ENCODE measurements around the gene ZNF333.

Gene ZNF333

DNA sequence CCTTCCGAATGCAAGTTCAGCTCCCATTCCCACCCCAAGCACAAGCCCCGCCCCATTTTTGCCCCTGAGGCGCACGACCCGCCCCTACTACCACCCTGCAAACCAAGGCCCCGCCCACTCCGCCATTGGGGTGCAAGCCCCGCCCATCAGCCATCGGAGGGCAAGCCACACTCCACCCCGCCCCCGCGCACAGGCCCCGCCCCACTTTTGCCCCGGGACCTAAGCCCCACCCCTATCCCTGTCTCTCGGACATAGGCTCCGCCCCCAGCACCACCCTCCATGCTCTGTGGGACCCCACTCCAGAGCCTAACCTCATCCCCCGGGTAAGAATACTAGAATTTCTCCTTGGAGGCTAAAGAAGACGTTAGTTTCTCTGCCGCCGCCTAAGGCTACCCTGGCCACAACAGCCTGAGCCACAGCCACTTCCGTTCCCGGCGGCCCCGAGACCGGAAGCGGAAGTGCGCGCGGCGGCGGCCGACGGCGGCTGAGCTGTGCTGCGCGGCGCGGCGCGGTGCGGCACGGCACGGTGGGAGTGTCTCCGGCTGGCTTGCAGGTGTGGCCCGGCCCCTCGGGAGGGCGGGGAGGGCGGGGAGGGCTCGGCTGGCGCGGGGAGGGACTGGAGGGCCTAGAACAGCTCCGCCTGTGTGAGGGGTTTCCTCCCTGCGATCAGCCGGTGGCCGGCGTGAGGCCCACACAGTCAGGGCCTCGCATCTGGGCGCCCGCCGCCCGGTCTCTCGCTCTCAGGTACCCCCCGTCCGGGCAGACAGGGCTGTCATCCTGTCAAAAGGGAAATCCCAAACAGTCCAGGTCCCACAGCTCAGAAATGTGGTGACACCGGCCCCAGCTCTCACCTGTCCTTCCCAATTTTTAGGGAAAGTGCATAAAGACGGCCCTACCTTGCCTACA, at the start of gene ZNF333:
Gene ZNF333, plus strand, starts transcription at position 451 of the 906 bp plus-strand sequence. CDS start 3,444 bp downstream, outside the sequence.
- peak; percentile 99 for DNase-seq

DNA sequence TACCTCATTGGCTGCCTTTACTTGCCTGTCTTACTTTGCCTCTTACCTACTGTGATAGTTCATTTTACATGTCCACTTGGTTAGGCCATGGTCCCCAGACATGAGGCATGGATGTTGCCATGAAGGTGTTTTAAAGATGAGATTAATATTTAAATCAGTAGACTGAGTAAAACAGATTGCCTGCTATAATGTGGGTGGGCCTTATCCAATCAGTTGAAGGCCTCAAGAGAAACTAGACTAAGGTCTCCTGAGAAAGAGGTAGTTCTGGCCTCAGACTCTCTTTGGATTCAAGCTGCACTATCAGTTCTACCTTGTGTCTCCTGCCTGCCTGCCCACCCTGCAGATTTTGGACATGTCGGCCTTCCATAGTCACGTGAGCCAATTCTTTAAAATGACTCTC, 41.3 kb upstream of the ZNF333 start:
- no peak for DNase-seq

DNA sequence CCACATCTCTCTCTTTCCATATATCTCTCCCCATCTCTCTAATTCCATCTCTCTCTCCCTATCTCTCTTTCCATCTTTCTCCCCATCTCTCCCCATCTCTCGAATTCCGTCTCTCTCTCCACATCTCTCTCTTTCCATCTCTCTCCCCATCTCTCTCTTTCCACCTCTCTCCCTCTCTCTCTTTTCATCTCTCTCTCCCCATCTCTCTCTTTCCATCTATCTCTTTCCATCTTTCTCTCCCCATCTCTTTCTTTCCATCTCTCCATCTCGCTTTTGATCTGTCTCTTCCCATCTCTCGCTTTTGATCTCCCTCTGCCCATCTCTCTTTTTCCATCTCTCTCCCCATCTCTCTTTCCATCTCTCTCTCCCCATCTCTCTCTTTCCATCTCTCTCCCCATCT, 40.8 kb upstream of the ZNF333 start:
- no peak for DNase-seq

DNA sequence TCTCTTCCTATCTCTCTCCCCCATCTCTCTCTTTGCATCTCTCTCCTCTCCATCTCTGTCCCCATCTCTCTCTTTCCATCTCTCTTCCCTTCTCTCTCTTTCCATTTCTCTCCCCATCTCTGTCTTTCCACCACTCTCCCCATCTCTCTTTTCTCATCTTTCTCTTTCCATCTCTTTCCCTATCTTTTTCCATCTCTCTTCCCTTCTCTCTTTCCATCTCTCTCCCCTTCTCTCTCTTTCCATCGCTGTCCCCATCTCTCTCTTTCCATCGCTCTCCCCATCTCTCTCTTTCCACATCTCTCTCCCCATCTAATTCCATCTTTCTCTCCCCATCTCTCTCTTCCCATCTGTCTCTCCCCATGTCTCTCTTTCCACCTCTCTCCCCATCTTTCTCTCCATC, 39.7 kb upstream of the ZNF333 start:
- no peak for DNase-seq

DNA sequence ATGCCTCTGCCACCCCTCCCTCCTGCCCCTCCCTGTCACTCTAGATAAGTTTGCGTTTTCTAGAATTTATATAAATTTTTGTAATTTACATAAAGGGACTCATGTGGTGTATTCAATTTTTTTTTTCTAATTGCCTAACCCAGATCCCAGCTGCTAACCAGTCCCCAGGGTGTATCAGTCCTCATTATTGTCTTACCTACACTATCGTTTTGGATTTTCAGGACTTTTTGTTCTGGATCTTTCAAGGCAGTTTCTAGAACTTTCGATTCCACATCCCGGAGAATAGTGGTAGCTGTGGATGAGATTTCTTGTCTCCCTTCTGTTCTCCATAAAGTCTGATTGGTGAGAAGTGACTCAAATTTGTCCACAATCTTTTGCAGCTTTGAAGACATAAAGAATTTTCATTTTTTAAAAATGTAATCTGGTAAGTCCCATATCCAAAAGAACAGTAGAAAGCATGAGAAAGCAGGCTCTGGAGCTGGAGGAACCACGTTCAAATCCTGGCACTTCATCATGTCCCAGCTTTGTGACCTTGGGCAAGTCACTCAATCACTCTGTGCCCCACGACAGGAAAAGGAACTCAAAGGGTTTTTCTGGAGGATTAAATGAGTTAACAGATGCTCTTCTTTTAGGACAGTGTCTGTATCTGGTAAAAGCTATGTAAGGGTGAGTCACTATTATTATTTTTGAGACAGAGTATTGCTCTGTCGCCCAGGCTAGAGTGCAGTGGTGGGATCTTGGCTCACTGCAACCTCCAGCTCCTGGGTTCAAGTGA, 34.9 kb upstream of the ZNF333 start:
- no peak for DNase-seq

DNA sequence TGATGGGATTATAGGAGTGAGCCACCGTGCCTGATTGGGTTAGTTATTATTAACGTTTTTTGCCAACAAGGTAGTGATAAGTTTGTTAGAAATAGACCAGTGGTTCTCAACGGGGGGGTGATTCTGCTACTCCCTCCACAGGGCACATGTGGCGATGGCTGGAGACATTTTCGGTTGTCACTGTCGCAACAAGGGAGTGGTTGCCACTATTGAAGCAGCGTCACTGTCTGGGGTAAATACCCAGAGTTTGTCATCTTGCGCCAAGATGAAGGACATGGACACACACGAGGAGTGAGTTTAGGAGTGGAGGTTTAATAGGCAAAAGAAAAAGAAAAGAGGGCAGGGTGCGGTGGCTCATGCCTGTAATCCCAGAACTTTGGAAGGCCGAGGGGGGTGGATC, 34.1 kb upstream of the ZNF333 start:
- DNase-seq, result no peak

DNA sequence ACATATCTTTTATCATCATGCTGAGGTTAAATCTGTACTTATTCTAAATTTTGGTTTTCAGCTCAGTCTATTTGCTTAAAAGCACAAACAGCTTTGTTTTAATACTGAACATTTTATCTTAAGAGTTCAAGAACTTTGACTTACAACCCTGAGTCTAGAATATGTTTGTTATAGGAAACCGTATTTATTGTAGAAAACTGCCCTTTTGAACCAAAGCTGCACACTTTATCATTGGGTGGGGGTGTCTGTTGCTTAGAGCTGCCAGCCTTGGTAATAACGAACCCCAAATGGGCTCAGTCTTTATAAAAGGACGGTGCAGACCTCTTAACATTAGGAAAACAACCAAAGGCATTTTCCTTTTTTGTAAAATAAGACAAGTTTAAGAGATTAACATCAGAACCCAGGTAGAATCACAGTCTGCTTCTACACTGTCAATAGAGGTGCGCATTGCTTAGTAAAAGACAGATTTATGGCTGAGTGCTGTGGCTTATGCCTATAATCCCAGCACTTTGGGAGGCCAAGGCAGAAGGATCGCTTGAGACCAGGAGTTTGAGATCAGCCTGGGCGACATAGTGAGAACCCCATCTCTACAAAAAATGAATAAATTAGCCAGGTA, 29.9 kb upstream of the ZNF333 start:
- no peak for DNase-seq

DNA sequence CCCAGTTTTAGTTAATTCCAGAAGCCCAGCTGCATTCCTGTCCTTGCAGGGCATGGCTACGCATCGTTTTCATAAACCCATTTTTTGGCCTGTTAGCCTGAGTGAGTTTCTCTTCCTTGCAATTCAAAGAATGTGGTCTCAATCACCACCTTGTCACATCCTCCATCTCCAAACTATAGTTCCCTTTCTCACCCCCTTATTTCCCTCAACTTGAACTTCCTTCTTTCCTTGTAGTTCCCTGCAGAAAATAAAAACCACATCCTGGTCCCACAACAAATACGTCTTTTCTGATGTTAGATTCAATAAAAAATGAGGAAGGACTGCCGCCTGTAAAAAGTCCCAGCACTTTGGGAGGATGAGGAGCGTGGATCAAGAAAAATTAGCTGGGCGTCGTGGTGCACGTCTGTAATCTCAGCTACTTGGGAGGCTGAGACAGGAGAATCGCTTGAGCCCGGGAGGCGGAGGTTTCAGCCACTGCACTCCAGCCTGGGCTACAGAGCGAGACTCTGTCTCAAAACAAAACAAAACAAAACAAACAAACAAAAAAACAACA, 28.4 kb upstream of the ZNF333 start:
- DNase-seq, result no peak

DNA sequence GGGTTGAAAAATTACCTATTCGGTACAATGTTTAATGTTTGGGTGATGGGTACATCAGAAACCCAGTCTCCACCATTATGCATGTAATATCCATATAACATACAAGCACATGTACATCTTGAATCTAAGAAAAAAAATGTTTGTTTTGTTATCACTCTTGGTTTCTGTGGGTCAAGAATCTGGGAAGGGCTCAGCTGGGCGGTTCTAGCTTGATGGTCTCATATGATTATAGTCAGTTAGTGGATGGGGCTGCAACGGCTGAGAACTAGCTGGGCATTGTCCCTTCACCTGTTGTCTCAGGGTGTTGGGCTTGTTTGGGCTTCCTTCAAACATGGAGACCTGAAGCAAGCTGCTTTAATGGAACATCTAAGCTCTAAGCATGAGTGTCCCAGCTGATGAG, 19.9 kb upstream of the ZNF333 start:
- no peak for DNase-seq

DNA sequence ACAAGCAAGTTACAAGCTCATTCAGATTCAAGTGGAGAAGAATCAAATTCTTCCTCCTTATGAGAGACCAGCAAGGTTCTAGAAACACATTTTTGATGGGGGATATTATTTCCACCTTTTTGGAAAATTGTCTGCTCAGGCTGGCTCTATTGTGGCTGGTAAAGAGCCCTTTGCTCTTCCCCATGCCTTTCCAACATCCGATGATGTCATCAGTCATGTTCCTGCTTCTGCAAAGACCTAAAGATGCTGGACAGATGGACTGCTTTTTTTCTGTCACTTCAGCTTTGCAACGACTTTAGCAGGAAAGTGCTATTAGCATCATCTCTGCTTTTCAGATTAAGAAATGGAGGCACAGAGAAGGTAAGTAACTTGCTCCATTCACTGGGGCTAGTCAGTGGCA, 19.4 kb upstream of the ZNF333 start:
- no peak for DNase-seq

DNA sequence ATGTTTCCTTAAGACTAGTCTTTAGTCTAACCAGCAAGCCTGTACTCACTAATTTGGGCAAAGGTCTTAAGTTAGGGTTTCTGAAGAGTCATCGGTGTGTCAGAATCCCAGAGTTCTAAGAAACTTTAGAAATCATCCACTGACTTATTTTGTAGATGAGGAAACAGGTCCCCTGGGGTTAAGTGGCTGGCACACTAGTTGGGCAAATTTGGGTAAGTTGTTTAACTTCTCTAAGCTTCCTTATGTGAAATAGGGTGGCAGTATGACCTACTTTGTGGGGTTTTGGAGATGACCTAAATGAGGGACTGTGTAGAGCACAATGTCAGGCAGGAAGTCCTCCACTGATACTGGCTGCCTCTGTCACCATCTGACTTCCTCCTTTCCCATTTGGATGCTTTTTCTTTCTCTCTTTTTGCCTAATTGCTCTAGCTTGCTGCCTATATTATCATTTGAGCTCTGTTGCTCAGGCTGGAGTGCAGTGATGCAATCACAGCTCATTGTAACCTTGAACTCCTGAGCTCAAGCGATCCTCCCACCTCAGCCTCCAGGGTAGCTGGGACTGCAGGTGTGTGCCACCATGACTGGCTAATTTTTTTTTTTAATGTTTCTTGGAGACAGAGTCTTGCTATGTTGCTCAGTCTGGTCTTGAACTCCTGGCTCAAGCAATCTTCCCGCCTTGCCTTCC, 17.5 kb upstream of the ZNF333 start:
- DNase-seq, result no peak

DNA sequence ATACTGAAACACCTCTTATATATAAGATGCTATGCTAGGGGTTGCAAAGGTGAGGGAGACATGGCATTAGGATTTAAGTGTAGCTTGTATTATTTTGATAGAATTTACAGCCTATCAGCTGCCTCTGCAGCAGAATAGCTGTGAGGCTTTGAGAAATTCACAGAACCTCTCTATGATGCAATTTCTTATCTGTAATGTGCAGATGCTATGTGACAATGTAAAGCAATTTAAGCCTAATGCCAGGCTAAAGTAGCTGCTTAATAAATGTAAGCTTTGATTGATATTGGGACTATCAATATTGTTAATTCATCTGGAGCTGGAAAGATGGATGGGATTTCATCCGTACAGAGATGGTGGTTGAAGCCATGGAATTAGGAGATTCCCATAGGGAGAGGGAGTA, 16.8 kb upstream of the ZNF333 start:
- no peak for DNase-seq

DNA sequence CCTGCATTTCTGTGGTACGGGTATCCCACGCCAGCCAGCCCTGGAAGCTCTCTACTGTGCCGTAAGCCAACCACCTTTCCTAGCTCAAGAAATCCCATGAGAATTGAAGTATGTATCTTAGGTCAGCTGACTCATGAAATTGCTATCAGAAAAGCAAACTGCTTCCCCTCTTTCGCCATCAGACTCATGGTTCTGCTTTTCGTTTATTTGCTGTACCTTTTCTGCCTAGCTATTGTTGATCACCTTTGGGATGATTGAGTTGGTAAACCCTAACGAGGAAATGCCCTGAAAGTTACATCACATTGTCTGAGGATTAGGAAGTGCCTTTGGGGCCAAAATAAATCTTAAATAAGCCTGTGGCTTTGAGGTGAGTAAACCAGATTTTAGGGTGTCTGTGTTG, 15.1 kb upstream of the ZNF333 start, which contains the start of gene ADGRE3:
Gene ADGRE3, minus strand, starts transcription at position 81 of the 400 bp plus-strand sequence. Its CDS starts 74 bp downstream, at position 7.
- no peak for DNase-seq

DNA sequence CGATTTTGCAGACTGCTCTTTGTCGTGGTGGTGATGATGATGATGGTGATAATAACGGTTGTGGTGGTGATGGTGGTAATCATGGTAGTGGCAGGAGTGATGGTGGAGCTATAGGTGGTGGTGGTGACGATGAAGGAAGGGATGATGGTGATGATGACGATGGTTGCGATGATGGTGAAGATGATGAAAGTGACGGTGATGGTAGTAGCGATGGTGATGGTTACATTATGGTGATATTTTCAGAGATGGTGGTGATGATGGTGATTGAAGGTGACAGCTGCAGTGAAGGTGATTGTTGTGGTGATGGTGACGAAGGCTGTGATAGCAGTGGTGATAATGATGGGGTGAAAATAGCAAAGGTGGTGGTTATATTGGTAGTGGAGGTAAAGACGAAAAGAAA, 13.1 kb upstream of the ZNF333 start:
- no peak for DNase-seq

DNA sequence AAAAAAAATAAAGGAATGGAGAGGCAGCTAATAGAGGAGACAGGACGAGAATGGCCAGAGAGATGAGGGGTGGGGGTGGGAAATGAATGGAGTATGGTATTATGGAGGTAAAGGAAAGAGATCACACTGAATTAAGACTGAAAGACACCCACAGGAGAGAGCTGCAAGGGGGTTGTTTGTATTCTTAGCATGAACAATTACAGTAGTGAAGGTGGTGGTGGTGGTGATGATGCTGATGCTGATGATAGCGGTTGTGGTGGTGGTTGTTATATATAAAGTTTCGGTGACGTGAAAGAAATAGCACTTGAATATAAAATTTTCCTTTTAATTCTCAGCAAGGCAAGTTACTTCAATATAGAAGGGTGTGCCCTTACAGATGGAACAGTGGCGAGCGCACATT, 12.4 kb upstream of the ZNF333 start:
- DNase-seq, result no peak

DNA sequence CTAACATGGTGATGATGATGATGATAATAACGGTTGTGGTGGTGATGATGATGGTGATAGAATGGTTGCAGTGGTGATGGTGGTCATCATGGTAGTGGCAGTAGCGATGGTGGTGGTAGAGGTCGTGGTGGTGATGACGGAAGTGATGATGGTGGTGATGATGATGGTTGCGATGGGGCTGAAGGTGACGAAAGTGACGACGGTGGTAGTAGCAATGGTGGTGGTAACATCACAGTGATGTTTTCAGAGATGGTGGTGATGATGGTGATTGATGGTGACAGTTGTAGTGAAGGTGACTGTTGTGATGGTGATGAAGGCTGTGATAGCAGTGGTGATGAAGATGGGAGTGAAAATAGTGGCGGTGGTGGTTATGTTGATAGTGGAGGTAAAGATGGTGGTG, 11.6 kb upstream of the ZNF333 start:
- no peak for DNase-seq

DNA sequence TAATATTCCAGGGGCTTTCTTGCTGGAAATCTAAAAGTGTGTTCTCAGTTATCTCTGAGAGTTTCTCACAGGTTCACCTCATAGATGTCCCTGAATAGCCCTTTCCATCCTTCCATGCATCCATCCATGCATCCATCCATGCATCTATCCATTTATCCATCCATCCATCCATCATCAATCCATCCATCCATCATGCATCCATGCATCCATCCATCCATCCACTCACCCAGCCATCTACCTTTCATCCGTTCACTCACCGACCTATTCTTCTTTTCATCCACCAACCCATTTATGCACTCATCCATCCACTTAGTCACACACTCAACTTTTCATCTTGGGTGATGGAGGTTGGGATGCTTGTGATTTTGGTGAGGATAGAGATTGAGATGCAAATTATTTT, 7.8 kb upstream of the ZNF333 start:
- no peak for DNase-seq

DNA sequence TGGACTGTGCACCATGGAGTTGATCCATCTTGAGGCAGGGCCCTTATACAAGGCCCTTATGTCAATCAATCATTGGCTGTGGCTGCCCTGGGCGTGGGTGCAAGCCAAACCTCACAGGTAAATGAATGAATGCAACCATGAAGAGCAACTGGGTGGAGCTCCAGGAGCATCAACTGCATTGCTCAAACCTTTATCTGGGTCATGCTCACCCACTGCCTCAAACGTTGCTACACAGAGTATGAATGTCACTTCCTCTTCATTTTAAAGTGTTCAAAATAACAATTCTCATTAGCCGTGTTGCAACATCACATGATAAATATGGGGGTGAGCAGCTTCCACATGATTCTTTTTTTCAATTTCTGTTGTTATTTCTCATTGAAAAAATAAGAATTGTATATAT, 6.4 kb upstream of the ZNF333 start:
- no peak for DNase-seq

DNA sequence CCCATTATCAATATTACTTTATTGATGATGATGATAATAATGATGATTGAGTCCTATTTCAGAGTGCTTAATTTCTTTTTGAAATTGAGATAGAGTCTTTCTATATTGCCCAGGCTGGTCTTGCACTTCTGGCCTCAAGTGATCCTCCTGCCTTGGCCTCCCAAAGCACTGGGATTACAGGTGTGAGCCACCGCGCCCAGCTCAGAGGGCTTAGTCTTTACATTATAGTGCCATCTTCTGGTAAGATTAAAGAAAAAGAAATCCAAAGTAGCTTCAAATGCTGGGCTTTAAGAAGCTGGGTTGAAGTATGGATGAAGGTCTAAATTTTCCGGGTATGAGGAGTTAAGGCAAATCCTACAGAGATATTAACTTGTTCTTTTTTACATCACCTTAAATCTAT, 3.4 kb upstream of the ZNF333 start:
- DNase-seq, result peak; percentile 45

DNA sequence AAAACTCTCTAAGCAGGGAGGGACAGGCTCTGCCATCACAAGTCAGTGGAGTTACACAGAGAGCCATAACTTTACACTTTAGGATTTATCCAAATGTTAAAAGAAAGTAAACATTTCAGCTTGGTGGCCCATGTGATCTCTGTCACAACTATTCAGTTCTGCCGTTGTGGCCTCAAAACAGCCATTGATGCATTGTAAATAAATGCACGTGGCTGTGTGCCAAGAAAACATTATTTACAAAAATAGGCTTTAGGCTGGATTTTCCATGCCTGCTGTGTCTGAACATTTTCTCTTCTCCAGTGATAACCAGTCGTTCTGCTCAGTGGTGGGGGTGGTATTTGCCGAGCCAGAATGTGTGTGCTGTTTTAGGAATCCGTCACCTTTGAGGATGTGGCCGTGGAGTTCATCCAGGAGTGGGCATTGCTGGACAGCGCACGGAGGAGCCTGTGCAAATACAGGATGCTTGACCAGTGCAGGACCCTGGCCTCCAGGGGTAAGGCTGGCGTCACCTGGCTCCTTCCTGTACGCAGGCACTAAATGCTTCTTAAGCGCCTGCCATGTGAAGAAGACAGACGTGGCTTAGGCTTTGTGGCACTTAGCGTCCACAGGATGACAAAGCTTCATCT, 4.9 kb downstream of the ZNF333 start:
- DNase-seq, result no peak

DNA sequence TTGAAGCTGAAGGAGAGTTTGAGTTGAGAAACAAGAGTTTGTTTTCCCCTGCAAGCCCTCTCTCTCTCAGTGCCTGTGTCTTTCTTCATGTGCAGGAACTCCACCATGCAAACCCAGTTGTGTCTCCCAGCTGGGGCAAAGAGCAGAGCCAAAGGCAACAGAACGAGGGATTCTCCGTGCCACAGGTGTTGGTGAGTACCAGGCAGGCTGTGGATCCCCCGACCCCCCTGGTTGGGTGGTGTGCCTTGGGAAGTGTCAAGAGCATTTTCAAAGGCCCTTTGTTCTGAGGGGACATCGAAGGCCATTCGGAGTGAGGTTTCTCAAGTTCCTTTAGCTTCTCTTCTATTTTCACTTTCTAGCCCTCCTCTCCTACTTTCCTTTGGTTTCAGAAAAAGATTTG, 5.6 kb downstream of the ZNF333 start:
- no peak for DNase-seq

DNA sequence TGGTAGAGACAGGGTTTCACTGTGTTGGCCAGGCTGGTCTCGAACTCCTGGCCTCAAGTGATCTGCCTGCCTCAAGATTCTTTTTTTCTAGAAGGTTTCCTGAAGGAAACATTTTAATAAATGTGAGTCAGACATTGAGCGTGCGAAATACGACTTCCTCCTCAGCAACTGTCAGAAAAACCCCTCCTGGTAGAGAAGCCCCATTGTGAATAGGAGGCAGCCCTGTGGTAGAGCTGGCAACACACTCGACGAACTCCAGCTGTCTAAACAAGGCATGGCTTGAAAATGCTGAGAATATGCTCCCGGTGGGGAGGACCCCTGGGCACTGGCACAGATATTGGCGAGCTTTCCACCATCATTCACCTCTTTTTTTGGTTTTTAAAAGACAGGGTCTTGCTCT, 9.8 kb downstream of the ZNF333 start:
- DNase-seq, result no peak

All from activated CD4-positive, alpha-beta T cell treated with anti-CD3 and anti-CD28 coated beads, Interleukin-2, Interleukin-6, amounts not matched to agents 100 ng/mL and 50 ng/mL, durations not matched to agents 16 hours and 8 hours (primary cell).